B cell (primary cell): ENCODE measurements around the gene GNAI3. TPM values are rescaled to one million over a fixed set of nuclear protein-coding genes. Genes with fewer than 3 reads are reported as not detected.

Source experiments
- ATAC-seq: fragments of 200-7000 bp; cut with Tn5 transposase; one replicate; pipeline ENCODE4 v1.10.0; 2021; ENCODE audit warnings: low read depth, mild to moderate bottlenecking, moderate number of reproducible peaks, moderate library complexity
- CTCF ChIA-PET: fragments of 350-600 bp; sonication (Branson Sonifier 250); formaldehyde crosslinking; loops from one replicate; lab custom pipeline; 2021; ENCODE audit warnings: antibody characterized with exemption, inconsistent platforms; lab: Charles Lee
- POLR2A ChIA-PET: fragments of 350-600 bp; sonication (Branson Sonifier 250); formaldehyde crosslinking; loops from one replicate; lab custom pipeline; 2021; ENCODE audit warnings: antibody characterized with exemption; lab: Charles Lee
- DNase-seq: peaks from one replicate; pipeline ENCODE4 v3.0.0; 2013
- H2AFZ ChIP-seq: 2 replicates; pipeline ENCODE4 v1.6.1; 2012; ENCODE audit warnings: mild to moderate bottlenecking, low read depth, low read length; ENCODE audit not compliant: insufficient read depth, poor library complexity, severe bottlenecking
- H3K27ac ChIP-seq, 2 donors: 1 replicate in 1 of 2; 2 replicates in 1 of 2; pipeline ENCODE4 v1.5.1; 2012 to 2013; ENCODE audit warnings: low read length in 2 of 2, mild to moderate bottlenecking in 2 of 2, moderate library complexity in 1 of 2
- H3K27me3 ChIP-seq, 4 experiments: fragments of 200-600 bp in 1 of 4; sonication (generic) in 1 of 4; replicated peaks in 1 of 4; 1 replicate in 2 of 4; 2 replicates in 2 of 4; pipeline versions ENCODE4 v1.6.1 to v1.7.0; 2013 to 2016; ENCODE audit warnings: low read length in 3 of 4, mild to moderate bottlenecking in 2 of 4, mixed read lengths in 1 of 4, moderate library complexity in 1 of 4; ENCODE audit not compliant: insufficient read depth in 4 of 4, control insufficient read depth in 3 of 4; ENCODE audit errors: control extremely low read depth in 1 of 4
- H3K36me3 ChIP-seq, 2 experiments: replicated peaks in 1 of 2; 1 replicate in 1 of 2; 2 replicates in 1 of 2; pipeline versions ENCODE4 v1.6.1 to v1.7.1; 2013; ENCODE audit warnings: low read length in 1 of 2; ENCODE audit not compliant: insufficient read depth in 2 of 2, control insufficient read depth in 1 of 2; ENCODE audit errors: control extremely low read depth in 1 of 2, extremely low read depth in 1 of 2
- H3K4me1 ChIP-seq, 2 donors: fragments of 200-600 bp in 1 of 2; sonication (generic) in 1 of 2; 1 replicate in 1 of 2; 2 replicates in 1 of 2; pipeline versions ENCODE4 v1.5.1 to v1.6.1; 2013 to 2017; ENCODE audit warnings: low read length in 2 of 2; ENCODE audit not compliant: control insufficient read depth in 2 of 2, insufficient read depth in 2 of 2
- H3K4me2 ChIP-seq: replicated peaks from 2 replicates; pipeline ENCODE3; 2012; ENCODE audit warnings: mild to moderate bottlenecking, low read depth, low read length; ENCODE audit not compliant: poor library complexity, severe bottlenecking
- H3K4me3 ChIP-seq, 5 experiments: fragments of 200-600 bp in 1 of 5; sonication (generic) in 1 of 5; 1 replicate in 3 of 5; 2 replicates in 2 of 5; pipeline versions ENCODE4 v1.5.1 to v1.7.0; 2011 to 2016; ENCODE audit warnings: low read length in 4 of 5, mild to moderate bottlenecking in 4 of 5, low read depth in 2 of 5, control low read depth in 1 of 5, moderate library complexity in 1 of 5; ENCODE audit not compliant: insufficient read depth in 1 of 5; ENCODE audit errors: control extremely low read depth in 1 of 5, extremely low read depth in 1 of 5
- H3K79me2 ChIP-seq: fragments of 200-600 bp; sonication (generic); one replicate; pipeline ENCODE4 v1.6.0; 2016; ENCODE audit warnings: low read length; ENCODE audit not compliant: control insufficient read depth, insufficient read depth
- H3K9ac ChIP-seq: fragments of 200-600 bp; sonication (generic); 2 replicates; pipeline ENCODE4 v1.6.1; 2017; ENCODE audit warnings: mild to moderate bottlenecking, low read length, moderate library complexity
- H3K9me3 ChIP-seq, 3 donors: one replicate each; pipeline versions ENCODE4 v1.6.1 to v1.7.1; 2013; ENCODE audit warnings: low read length in 2 of 3; ENCODE audit not compliant: control insufficient read depth in 2 of 3, insufficient read depth in 1 of 3; ENCODE audit errors: control extremely low read depth in 1 of 3
- H4K20me1 ChIP-seq: 2 replicates; pipeline ENCODE4 v1.6.0; 2012; ENCODE audit warnings: mild to moderate bottlenecking, low read length; ENCODE audit not compliant: insufficient read depth, control insufficient read depth, poor library complexity, severe bottlenecking
- H3K27ac Mint-ChIP-seq: one replicate; pipeline ENCODE4 v1.8.0; 2021; ENCODE audit warnings: mixed read lengths
- H3K27me3 Mint-ChIP-seq: one replicate; pipeline ENCODE4 v1.8.0; 2021; ENCODE audit warnings: mixed read lengths
- H3K4me1 Mint-ChIP-seq: one replicate; pipeline ENCODE4 v1.8.0; 2021; ENCODE audit warnings: mixed read lengths
- H3K4me3 Mint-ChIP-seq: one replicate; pipeline ENCODE4 v1.8.0; 2021; ENCODE audit warnings: mixed read lengths
- H3K9me3 Mint-ChIP-seq: one replicate; pipeline ENCODE4 v1.8.0; 2022; ENCODE audit warnings: mixed read lengths; ENCODE audit not compliant: insufficient read depth
- EZH2 ChIP-seq: IDR thresholded peaks from 2 replicates; pipeline ENCODE4 v1.6.1; 2012; ENCODE audit warnings: borderline replicate concordance, low read depth, mild to moderate bottlenecking, moderate library complexity, low read length; ENCODE audit not compliant: insufficient read depth, poor library complexity, severe bottlenecking
- WGBS: methylation state at CpG from one replicate; pipeline ENCODE4 v1.1.5; 2013; ENCODE audit warnings: missing lambda C conversion rate; ENCODE audit not compliant: insufficient coverage; 5-methylcytosine and 5-hydroxymethylcytosine counted together
- intact Hi-C: fragments of 100-400 bp; cut with micrococcal nuclease; formaldehyde crosslinking; loops from one replicate; pipeline ENCODE4 v1.10.0; 2022
- polyA plus RNA-seq: library from polyadenylated mRNA; depleted of rRNA; stranded (reverse); fragments of >200 nt; gene quantifications from 2 replicates; pipeline ENCODE4 v1.2.3, GENCODE V29; 2012
- total RNA-seq, 2 donors: library from RNA; stranded (reverse); fragments of 120-200 nt in 1 of 2; gene quantifications; 1 replicate in 1 of 2; 2 replicates in 1 of 2; pipeline versions ENCODE4 v1.2.3 to v1.2.4, GENCODE V29; 2013 to 2022
- TF ChIP-seq, protein P1 (sequence below): fragments of 200-600 bp; IDR thresholded peaks from one replicate; pipeline ENCODE4 v1.8.0; 2022; ENCODE audit warnings: antibody characterized with exemption, mild to moderate bottlenecking

The GNAI3 gene
- total and polyA plus RNA-seq, 2 donors (not counting 1 experiment from before 2014, with no cell fraction given) = 1.6 to 8.5 TPM

DNA sequence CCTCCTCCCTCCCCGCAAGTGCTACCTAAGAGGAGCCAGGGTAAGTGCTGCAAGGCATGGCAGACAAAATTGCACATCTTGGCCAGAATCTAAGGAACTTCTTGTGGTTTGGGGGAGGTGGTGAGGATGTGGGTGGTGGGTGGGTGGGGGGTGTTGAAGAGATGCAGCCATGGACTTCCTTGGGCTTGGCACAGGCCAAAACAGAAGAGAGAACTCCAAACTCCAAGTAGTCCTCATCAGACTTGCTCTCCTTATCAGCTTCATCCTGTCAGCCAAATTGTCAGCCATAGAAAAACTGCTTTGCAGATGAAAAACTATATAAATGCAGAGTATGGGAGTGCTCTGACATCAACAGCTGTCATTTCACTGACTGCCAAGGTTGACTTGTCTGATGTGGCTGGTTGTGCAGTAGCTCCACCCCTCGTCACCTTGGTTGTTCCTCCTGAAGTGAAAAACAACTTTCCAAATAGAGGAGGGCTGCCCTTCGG lies 46.0 kb upstream of the GNAI3 start:
- WGBS = no CpG with 5 or more reads among the region's 3 CpGs
- no peaks in the 10 kb centered on the region for H3K9me3 ChIP-seq
- H3K27me3 ChIP-seq = no peaks in the 10 kb centered on the region
- CTCF ChIA-PET = interaction anchor here (1.2 to 37.9 kb wide), 4 partner anchors 10 to 30 kb away, joined by 3 to 926 read pairs (median 33); partner anchors contain the start of genes ATXN7L2, CYB561D1 and GPR61
- H3K4me3 Mint-ChIP-seq = no peak overlapping the region
- peaks cover 35% of the 10 kb centered on the region for H4K20me1 ChIP-seq
- no peak overlapping the region for H3K4me3 ChIP-seq
- H3K79me2 ChIP-seq = peaks cover 12% of the 10 kb centered on the region
- peaks cover 0 to 30% of the 10 kb centered on the region in 2 experiments for H3K36me3 ChIP-seq
- peaks cover 13 to 14% of the 10 kb centered on the region in 2 donors for H3K4me1 ChIP-seq
- peaks cover 36% of the 10 kb centered on the region for H3K4me1 Mint-ChIP-seq
- intact Hi-C loops = no loop called here
- TF ChIP-seq, protein P1, sequence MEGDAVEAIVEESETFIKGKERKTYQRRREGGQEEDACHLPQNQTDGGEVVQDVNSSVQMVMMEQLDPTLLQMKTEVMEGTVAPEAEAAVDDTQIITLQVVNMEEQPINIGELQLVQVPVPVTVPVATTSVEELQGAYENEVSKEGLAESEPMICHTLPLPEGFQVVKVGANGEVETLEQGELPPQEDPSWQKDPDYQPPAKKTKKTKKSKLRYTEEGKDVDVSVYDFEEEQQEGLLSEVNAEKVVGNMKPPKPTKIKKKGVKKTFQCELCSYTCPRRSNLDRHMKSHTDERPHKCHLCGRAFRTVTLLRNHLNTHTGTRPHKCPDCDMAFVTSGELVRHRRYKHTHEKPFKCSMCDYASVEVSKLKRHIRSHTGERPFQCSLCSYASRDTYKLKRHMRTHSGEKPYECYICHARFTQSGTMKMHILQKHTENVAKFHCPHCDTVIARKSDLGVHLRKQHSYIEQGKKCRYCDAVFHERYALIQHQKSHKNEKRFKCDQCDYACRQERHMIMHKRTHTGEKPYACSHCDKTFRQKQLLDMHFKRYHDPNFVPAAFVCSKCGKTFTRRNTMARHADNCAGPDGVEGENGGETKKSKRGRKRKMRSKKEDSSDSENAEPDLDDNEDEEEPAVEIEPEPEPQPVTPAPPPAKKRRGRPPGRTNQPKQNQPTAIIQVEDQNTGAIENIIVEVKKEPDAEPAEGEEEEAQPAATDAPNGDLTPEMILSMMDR = no peak
- H3K9ac ChIP-seq = no peak overlapping the region
- H3K4me2 ChIP-seq = peak overlapping the region; percentile 25
- H3K27ac ChIP-seq = peak overlapping the region in 1 of 2 donors; percentile 17
- POLR2A ChIA-PET = no interaction called here
- no peak for DNase-seq
- H3K9me3 Mint-ChIP-seq = no peaks in the 10 kb centered on the region
- H3K27me3 Mint-ChIP-seq = no peaks in the 10 kb centered on the region
- no peak overlapping the region for H2AFZ ChIP-seq
- H3K27ac Mint-ChIP-seq = peak overlapping the region; percentile 29
- ATAC-seq = peak; percentile 47

DNA sequence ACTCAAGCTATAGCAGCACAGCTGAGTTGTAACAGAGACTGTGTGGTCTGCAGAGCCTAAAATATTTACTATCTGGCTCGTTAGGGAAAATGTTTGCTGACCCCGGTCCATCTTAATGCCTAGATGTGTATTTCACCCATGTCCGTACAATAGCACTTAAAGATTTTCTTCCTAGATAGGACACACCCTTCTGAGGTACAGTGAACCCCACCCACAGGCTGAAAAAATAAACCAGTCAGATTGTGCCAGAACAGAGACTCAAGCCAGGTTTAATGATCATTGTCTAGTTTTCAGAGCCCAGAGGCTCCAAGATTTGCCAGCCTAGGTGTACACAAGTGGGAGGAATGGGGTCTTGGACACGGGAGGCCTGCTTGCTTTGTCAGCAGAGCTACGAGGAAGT lies 44.5 kb upstream of the GNAI3 start:
- no peak overlapping the region for H3K27ac Mint-ChIP-seq
- CTCF ChIA-PET = interaction anchor here (6.2 to 37.9 kb wide), 2 partner anchors 12 to 28 kb away, joined by 61 to 926 read pairs; partner anchors contain the start of genes CYB561D1 and GPR61
- WGBS = 100% methylated on average over 4 of the region's 5 CpGs
- POLR2A ChIA-PET = interaction anchor here (0.6 kb wide), 1 partner anchor 469 kb away, joined by 3 read pairs; no protein-coding TSS in a partner anchor
- Histone ChIP-seq H3K9me3 (no peaks in the 10 kb centered on the region), H3K4me3 (no peak overlapping the region), H3K27me3 (peaks cover 0 to 2% (median 0%) of the 10 kb centered on the region in 4 experiments), H4K20me1 (peaks cover 20% of the 10 kb centered on the region), H2AFZ (no peak overlapping the region), H3K79me2 (no peaks in the 10 kb centered on the region), H3K27ac (no peak overlapping the region), H3K4me1 (peaks cover 14 to 18% of the 10 kb centered on the region in 2 donors), H3K9ac (no peak overlapping the region), H3K4me2 (no peak overlapping the region), H3K36me3 (peaks cover 0 to 17% of the 10 kb centered on the region in 2 experiments)
- ATAC-seq (no peak), DNase-seq (no peak)
- H3K4me3 Mint-ChIP-seq = no peak overlapping the region
- TF ChIP-seq, protein P1 = no peak
- TF ChIP-seq EZH2 = no peak
- H3K27me3 Mint-ChIP-seq = peaks cover 11% of the 10 kb centered on the region
- no peaks in the 10 kb centered on the region for H3K9me3 Mint-ChIP-seq
- H3K4me1 Mint-ChIP-seq = peaks cover 37% of the 10 kb centered on the region
- intact Hi-C loops = no loop called here
